NCI-H1417 treated with DMSO at 0.1 percent for 48 hours (cell line): Measurements from ENCODE around the gene SERP1.
"Not testable (repeated sequence)": the region's sequence is repeated elsewhere in the genome, so short reads cannot be mapped to it uniquely, and the experiment has no call there.

Source experiments
- DNase-seq: peaks from one replicate; lab custom pipeline; 2025; lab: John Stamatoyannopoulos, UW

Gene SERP1

GRCh38 chr3:150538324-150539208 is 7.7 kb downstream of the SERP1 start:
- no peak for DNase-seq

- no peak for DNase-seq
These were observed 11.1 kb downstream of the SERP1 start for GRCh38 chr3:150535204-150535603.

GRCh38 chr3:150531775-150532174 is 14.5 kb downstream of the SERP1 start:
- DNase-seq = no peak

GRCh38 chr3:150528354-150528797 is 17.9 kb downstream of the SERP1 start:
- DNase-seq = no peak

GRCh38 chr3:150527464-150528255 is 18.6 kb downstream of the SERP1 start:
- DNase-seq = no peak

- no peak for DNase-seq
These were observed 22.8 kb downstream of the SERP1 start for GRCh38 chr3:150523538-150523937.

- DNase-seq = no peak
These were observed 24.8 kb downstream of the SERP1 start for GRCh38 chr3:150521463-150521862.

- no peak for DNase-seq
These were observed 25.9 kb downstream of the SERP1 start for GRCh38 chr3:150520408-150520807.

- DNase-seq = no peak
These were observed 27.3 kb downstream of the SERP1 start for GRCh38 chr3:150519026-150519425.

- DNase-seq = no peak
These were observed 31.1 kb downstream of the SERP1 start for GRCh38 chr3:150515210-150515609.

GRCh38 chr3:150511122-150511821 is 35.0 kb downstream of the SERP1 start:
- DNase-seq = no peak

- DNase-seq = no peak
These were observed 36.5 kb downstream of the SERP1 start for GRCh38 chr3:150509780-150510179.

GRCh38 chr3:150508401-150508800 is 37.9 kb downstream of the SERP1 start:
- DNase-seq = no peak

- DNase-seq = no peak
These were observed 41.8 kb downstream of the SERP1 start for GRCh38 chr3:150504483-150504882.

- no peak for DNase-seq
These were observed 42.7 kb downstream of the SERP1 start for GRCh38 chr3:150503402-150504099.

- not testable (repeated sequence) for DNase-seq
These were observed 45.3 kb downstream of the SERP1 start for GRCh38 chr3:150500960-150501359.

- no peak for DNase-seq
These were observed 48.3 kb downstream of the SERP1 start for GRCh38 chr3:150497956-150498355.

GRCh38 chr3:150495563-150496168 is 50.6 kb downstream of the SERP1 start:
- DNase-seq = peak; percentile 4

- no peak for DNase-seq
These were observed 51.1 kb downstream of the SERP1 start for GRCh38 chr3:150495149-150495548.

- no peak for DNase-seq
These were observed 51.8 kb downstream of the SERP1 start for GRCh38 chr3:150494411-150494977.
